ENCODE results near the gene PRKCA.

GRCh38 chr17:66299711-66300110 is 2.7 kb upstream of the PRKCA start:
- no peak for TF ChIP-seq CTCF (IDR thresholded peaks at IDR 0.05)
- no peak for TF ChIP-seq POLR2A (IDR thresholded peaks at IDR 0.05)
